ENCODE data around the gene PSAP. TPM values are rescaled to one million over a fixed set of nuclear protein-coding genes. Genes with fewer than 3 reads are reported as not detected.

Gene PSAP
- total RNA-seq, 2 donors from 2014 or later: 488 to 516 TPM

- H3K4me1 ChIP-seq: no peaks in the 10 kb centered on the region
- no peak for DNase-seq
- WGBS, 2 donors: 72 to 87% methylated on average over 6 to 9 of the region's 9 CpGs
- H3K27me3 ChIP-seq: no peaks in the 10 kb centered on the region
- no peak overlapping the region for H3K4me3 ChIP-seq
- intact Hi-C loops (cut with DNase I): no loop called here
- no peak overlapping the region for H3K27ac ChIP-seq
- peaks cover 25 to 63% of the 10 kb centered on the region in 2 donors for H3K36me3 ChIP-seq (replicated peaks in 1 of 2; ENCODE audit: insufficient read depth in 1 of 2, low read depth in 2 of 2)
- H3K9me3 ChIP-seq: no peaks in the 10 kb centered on the region
- TF ChIP-seq POLR2A (IDR thresholded peaks at IDR 0.05) (no peak), CTCF (IDR thresholded peaks at IDR 0.05) (no peak)
- no peak for ATAC-seq
Measured at GRCh38 chr10:71821909-71822763, 28.9 kb downstream of the PSAP start.

GRCh38 chr10:71820966-71821365, 30.1 kb downstream of the PSAP start:
- H3K4me1 ChIP-seq: no peaks in the 10 kb centered on the region
- H3K27me3 ChIP-seq: no peaks in the 10 kb centered on the region
- ATAC-seq: no peak
- DNase-seq: no peak
- TF ChIP-seq POLR2A (IDR thresholded peaks at IDR 0.05): no peak
- TF ChIP-seq CTCF (IDR thresholded peaks at IDR 0.05): no peak
- H3K27ac ChIP-seq: no peak overlapping the region
- H3K4me3 ChIP-seq: no peak overlapping the region
- H3K36me3 ChIP-seq (replicated peaks in 1 of 2; ENCODE audit: insufficient read depth in 1 of 2, low read depth in 2 of 2): peaks cover 28 to 55% of the 10 kb centered on the region in 2 donors
- intact Hi-C loops (cut with DNase I): no loop called here
- H3K9me3 ChIP-seq: no peaks in the 10 kb centered on the region
- WGBS, 2 donors: 90 to 93% methylated on average over 7 to 8 of the region's 8 CpGs

GRCh38 chr10:71819985-71820384, 31.1 kb downstream of the PSAP start:
- Histone ChIP-seq H3K27ac (no peak overlapping the region), H3K4me3 (no peak overlapping the region), H3K36me3 (replicated peaks in 1 of 2; ENCODE audit: insufficient read depth in 1 of 2, low read depth in 2 of 2) (peaks cover 21 to 52% of the 10 kb centered on the region in 2 donors), H3K9me3 (no peaks in the 10 kb centered on the region), H3K4me1 (no peaks in the 10 kb centered on the region), H3K27me3 (no peaks in the 10 kb centered on the region)
- intact Hi-C loops (cut with DNase I): loop anchor here (10.0 kb wide), 1 partner anchor 435 kb away; no protein-coding TSS in a partner anchor
- TF ChIP-seq POLR2A (IDR thresholded peaks at IDR 0.05) (no peak), CTCF (IDR thresholded peaks at IDR 0.05) (no peak)
- WGBS, 2 donors: 75 to 77% methylated on average over 4 of the region's 6 CpGs
- no peak for DNase-seq
- ATAC-seq: no peak

GRCh38 chr10:71819441-71819861, 31.6 kb downstream of the PSAP start:
- intact Hi-C loops (cut with DNase I): loop anchor here (10.0 kb wide), 1 partner anchor 435 kb away; no protein-coding TSS in a partner anchor
- H3K27ac ChIP-seq: no peak overlapping the region
- no peaks in the 10 kb centered on the region for H3K27me3 ChIP-seq
- TF ChIP-seq CTCF (IDR thresholded peaks at IDR 0.05): no peak
- no peak for TF ChIP-seq POLR2A (IDR thresholded peaks at IDR 0.05)
- DNase-seq (no peak), ATAC-seq (no peak)
- 85 to 98% methylated on average over 14 to 18 of the region's 18 CpGs for WGBS, 2 donors
- peaks cover 21 to 48% of the 10 kb centered on the region in 2 donors for H3K36me3 ChIP-seq (replicated peaks in 1 of 2; ENCODE audit: insufficient read depth in 1 of 2, low read depth in 2 of 2)
- H3K4me1 ChIP-seq: no peaks in the 10 kb centered on the region
- H3K9me3 ChIP-seq: no peaks in the 10 kb centered on the region
- H3K4me3 ChIP-seq: no peak overlapping the region

Data from body of pancreas (tissue), 4 donors.